ENCODE measurements around the gene PRKAG1. TPM values are rescaled to one million over a fixed set of nuclear protein-coding genes. Genes with fewer than 3 reads are reported as not detected.

Gene PRKAG1
- polyA plus RNA-seq, 1 experiment = 94.1 TPM

DNA sequence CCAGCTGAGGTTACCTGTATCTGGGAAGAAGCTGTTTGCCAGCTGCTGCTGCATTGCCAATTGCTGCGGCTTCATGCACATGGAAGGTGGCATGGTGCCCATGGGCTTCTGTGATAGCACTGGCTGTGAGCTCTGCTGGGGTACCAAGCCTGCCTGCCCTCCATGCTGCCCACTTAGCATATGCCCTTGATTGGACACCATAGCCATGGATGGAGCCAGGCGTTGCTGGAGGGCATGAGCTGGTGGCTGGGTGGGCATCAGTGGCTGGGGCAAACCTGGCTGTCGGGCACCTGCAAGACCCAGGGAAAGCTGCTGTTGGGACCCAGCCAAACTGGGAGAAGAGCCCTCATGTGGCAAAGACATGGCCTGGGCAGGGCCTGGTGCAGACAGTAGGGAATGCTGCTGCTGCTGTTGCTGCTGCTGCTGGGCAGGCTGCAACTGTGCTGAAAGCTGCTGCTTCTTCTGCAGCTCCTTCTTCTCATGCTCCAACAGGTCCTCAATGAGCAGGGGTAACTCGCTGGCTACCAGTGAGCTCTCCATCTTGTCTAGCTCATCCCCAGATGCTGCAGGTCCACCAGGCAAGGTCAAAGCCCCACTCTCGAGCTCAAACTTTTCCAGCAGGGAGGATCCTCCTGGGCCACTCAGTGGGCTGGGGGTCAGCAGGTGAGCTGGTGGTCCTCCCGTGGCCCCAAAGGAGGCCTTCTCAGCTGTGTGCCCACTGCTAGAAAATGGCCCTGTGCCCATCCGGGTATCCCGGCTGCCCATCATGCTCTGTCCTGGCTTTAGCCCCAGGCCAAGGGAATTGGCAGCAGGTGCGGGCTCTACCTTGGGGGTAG is 18.8 kb upstream of the PRKAG1 start:
- no peak overlapping the region for H3K4me3 ChIP-seq (ENCODE audit: low read depth, low read length)
- no peak for DNase-seq (ENCODE audit: low read depth)
- CTCF ChIA-PET = interaction anchor here (0.8 to 6.6 kb wide), 8 partner anchors 8 to 92 kb away, joined by 3 to 33 read pairs (median 4); partner anchors contain the start of gene PRKAG1
- H3K36me3 ChIP-seq (ENCODE audit: control insufficient read depth, insufficient read depth, low read length) = peaks cover 76% of the 10 kb centered on the region
- H3K27me3 ChIP-seq (ENCODE audit: control insufficient read depth, insufficient read depth, low read length) = no peaks in the 10 kb centered on the region
- TF ChIP-seq, protein P1, sequence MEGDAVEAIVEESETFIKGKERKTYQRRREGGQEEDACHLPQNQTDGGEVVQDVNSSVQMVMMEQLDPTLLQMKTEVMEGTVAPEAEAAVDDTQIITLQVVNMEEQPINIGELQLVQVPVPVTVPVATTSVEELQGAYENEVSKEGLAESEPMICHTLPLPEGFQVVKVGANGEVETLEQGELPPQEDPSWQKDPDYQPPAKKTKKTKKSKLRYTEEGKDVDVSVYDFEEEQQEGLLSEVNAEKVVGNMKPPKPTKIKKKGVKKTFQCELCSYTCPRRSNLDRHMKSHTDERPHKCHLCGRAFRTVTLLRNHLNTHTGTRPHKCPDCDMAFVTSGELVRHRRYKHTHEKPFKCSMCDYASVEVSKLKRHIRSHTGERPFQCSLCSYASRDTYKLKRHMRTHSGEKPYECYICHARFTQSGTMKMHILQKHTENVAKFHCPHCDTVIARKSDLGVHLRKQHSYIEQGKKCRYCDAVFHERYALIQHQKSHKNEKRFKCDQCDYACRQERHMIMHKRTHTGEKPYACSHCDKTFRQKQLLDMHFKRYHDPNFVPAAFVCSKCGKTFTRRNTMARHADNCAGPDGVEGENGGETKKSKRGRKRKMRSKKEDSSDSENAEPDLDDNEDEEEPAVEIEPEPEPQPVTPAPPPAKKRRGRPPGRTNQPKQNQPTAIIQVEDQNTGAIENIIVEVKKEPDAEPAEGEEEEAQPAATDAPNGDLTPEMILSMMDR (IDR thresholded peaks at IDR 0.05; ENCODE audit: insufficient read depth, low read depth, low read length) = no peak
- POLR2A ChIA-PET = interaction anchor here (0.5 kb wide), 1 partner anchor 19 kb away, joined by 3 read pairs; no protein-coding TSS in a partner anchor

DNA sequence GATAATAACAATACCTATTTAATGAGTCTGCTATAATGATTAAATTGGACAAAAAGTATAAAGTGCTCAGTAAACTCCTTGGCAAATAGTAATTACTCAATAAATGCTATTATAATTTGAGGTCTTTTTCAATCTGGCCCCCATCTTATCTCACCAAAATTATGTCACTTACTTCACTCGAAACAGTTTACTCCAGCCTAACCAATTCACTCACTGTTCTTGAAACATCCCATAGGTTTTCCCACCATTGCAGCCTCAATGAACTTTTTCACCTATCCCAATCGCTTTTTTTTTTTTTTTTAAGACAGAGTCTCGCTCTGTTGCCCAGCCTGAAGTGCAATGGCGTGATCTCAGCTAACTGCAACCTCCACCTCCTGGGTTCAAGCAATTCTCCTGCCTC is 17.5 kb upstream of the PRKAG1 start:
- TF ChIP-seq, protein P1 (IDR thresholded peaks at IDR 0.05; ENCODE audit: insufficient read depth, low read depth, low read length) = no peak
- ChIA-PET POLR2A (no interaction called here), CTCF (interaction anchor here (0.8 to 6.6 kb wide), 8 partner anchors 9 to 52 kb away, joined by 3 to 33 read pairs (median 4); partner anchors contain the start of gene PRKAG1)
- no peaks in the 10 kb centered on the region for H3K27me3 ChIP-seq (ENCODE audit: control insufficient read depth, insufficient read depth, low read length)
- H3K36me3 ChIP-seq (ENCODE audit: control insufficient read depth, insufficient read depth, low read length) = peaks cover 75% of the 10 kb centered on the region
- H3K4me3 ChIP-seq (ENCODE audit: low read depth, low read length) = no peak overlapping the region
- DNase-seq (ENCODE audit: low read depth) = no peak

DNA sequence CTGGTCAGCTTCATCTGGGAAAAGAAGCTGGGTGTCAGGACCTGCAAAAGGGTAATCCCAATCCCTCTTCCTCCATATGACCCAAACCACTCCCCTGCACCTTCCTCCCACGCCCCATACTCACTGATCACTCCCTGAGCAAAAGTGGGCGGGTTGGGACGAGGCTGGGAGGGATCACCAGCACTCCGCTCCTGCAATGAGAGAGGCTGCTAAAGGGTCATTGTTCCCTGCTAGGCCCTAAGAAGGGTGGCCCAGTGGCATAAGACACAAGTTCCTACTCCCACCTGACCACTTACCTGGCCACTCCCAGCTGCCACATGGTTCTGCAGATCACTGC is 15.7 kb upstream of the PRKAG1 start:
- POLR2A ChIA-PET = interaction anchor here (0.6 kb wide), 2 partner anchors 12 to 16 kb away, joined by 3 read pairs; no protein-coding TSS in a partner anchor
- CTCF ChIA-PET = interaction anchor here (2.0 to 6.6 kb wide), 3 partner anchors 11 to 53 kb away, joined by 5 to 33 read pairs (median 9); no protein-coding TSS in a partner anchor
- Histone ChIP-seq H3K36me3 (ENCODE audit: control insufficient read depth, insufficient read depth, low read length) (peaks cover 71% of the 10 kb centered on the region), H3K4me3 (ENCODE audit: low read depth, low read length) (no peak overlapping the region), H3K27me3 (ENCODE audit: control insufficient read depth, insufficient read depth, low read length) (no peaks in the 10 kb centered on the region)
- DNase-seq (ENCODE audit: low read depth) = no peak
- TF ChIP-seq, protein P1 (IDR thresholded peaks at IDR 0.05; ENCODE audit: insufficient read depth, low read depth, low read length) = no peak

DNA sequence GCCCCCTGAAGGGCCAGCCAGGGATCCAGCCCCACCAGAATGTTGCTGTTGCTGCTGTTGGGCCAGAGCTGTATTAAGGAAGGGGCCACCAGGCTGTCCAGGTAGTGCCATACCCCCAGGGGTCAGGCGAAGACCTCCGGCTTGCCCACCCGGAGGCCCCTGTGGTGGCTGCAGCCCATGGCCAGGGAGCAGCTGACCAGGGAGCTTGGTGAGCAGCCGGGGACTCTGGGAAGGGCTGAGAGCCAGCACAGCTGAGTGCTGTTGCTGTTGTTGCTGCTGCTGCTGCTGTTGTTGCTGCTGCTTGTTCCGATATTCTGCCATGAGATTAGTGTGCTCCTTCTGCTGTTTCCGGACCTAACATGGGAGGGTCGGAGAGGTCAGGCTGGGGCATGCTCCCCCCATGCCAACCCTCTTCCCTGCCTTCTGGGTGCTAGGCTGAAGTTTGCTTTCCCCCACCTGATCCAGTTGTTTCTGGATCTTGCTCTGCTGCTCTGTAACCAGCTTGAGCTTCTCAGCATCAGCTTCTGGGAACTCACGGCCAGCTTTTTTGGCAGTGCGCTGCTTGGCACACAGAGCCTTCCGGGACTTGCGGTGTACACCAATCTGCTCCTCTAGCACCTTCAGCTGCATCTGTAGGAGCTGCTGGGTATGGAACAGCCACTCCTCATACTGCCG is 15.2 kb upstream of the PRKAG1 start:
- POLR2A ChIA-PET = interaction anchor here (0.6 kb wide), 1 partner anchor 12 kb away, joined by 3 read pairs; no protein-coding TSS in a partner anchor

More for the DNA sequence above, 15.2 kb upstream of the PRKAG1 start:
- no peak for DNase-seq (ENCODE audit: low read depth)
- Histone ChIP-seq H3K27me3 (ENCODE audit: control insufficient read depth, insufficient read depth, low read length) (no peaks in the 10 kb centered on the region), H3K36me3 (ENCODE audit: control insufficient read depth, insufficient read depth, low read length) (peaks cover 71% of the 10 kb centered on the region), H3K4me3 (ENCODE audit: low read depth, low read length) (no peak overlapping the region)
- CTCF ChIA-PET = interaction anchor here (1.0 to 6.6 kb wide), 3 partner anchors 11 to 21 kb away, joined by 3 to 33 read pairs (median 9); no protein-coding TSS in a partner anchor
- TF ChIP-seq, protein P1 (IDR thresholded peaks at IDR 0.05; ENCODE audit: insufficient read depth, low read depth, low read length) = no peak
